ENCODE data around the gene ADAMTSL1.
A peak's percentile ranks its signal among the peaks of the same experiment; 100 is the strongest.

ADAMTSL1 gene

DNA sequence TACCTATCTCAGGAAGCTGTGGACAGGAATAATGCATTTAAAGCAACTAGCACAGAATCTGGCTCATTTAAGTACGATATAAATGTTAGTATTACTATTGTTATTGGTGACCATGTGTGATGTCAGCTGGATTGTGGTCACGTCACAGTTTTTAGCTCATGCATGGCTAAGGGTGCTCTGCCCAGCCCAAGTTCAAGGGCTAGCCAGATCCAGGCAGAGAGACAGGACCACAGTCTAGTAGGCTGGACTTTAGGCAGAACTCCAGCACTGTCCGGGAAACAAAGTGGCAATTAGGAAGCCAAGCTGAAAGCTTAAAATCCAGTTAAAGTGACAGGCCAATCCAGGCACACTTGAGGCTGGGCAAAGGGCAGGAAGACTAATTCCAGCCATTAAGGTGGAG, 273.6 kb downstream of the ADAMTSL1 start:
- no peak for DNase-seq

DNA sequence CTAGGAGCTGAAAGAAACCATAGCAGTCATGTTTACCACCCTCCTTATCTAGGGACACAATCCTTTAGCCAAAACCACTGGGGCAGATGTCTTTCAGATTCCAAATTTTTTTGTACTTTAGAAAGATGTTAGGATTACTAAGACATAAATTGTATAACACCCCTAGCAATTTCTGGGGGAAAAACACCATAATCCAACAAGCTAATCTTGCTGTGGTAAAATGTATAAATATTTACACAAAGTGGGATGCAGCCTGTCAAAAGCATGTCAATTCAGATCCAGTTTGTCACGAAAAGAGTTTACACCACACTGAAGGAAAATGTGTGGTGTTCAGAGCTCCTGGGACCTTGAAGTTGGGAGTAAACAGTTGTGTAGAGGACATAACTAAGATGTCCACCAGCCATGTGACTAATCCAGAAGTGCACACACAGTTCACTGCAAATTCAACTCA, 274.3 kb downstream of the ADAMTSL1 start:
- no peak for DNase-seq

DNA sequence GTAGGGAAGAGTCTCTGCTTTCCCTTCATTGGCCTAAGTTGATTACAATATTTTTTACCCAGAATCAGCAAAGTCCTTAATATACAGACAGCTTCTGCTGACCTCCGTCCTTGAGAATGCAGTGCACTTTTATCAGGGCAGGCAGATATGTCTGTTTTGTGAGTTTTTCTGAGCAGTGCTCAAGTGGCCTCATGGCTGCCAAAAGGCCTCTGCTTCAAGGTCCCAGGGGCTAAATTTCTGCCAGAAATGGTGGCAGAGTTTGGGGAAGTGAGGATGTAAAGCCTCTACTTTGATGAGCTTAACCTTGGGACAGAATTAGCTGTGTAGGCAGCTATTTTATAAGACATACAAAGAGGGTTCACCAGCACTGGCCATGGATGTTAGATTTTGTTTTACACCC, 275.8 kb downstream of the ADAMTSL1 start:
- no peak for DNase-seq

DNA sequence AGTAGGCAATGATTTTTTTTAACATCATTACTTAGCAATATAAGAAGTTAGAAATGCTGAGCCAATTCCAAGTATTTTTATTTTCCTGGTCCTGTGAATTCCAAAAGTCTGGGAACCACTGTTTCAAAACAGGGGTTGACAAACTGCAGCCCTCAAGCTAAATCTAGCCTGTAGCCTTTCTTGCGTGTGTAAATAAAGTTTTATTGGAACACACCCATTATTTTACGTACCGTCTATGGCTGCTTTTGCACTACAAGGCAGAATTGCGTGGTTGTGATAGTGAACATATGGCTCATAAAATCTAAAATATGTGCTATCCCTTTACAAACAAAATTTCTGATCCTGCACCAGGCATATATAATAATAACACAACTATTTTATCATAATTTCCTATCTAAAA, 280.0 kb downstream of the ADAMTSL1 start:
- no peak for DNase-seq

DNA sequence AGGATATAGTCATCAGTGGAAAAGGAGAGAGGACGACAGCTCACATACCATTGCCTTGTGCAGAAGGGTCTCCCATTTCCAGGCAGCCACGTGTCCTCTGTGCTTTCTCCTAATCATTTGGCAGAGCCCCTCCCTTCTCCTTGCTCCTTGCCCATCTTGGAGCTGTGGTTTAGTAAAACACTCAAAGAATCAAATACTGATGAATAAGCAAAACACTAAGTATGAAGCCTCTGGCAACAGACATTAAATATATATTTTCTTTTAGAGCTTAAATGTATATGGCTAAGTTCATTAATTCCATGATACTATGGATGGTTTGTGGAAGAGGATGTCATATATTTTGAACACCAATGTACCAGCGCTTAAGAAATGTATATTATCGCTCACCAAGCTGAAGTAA, 280.6 kb downstream of the ADAMTSL1 start:
- no peak for DNase-seq

DNA sequence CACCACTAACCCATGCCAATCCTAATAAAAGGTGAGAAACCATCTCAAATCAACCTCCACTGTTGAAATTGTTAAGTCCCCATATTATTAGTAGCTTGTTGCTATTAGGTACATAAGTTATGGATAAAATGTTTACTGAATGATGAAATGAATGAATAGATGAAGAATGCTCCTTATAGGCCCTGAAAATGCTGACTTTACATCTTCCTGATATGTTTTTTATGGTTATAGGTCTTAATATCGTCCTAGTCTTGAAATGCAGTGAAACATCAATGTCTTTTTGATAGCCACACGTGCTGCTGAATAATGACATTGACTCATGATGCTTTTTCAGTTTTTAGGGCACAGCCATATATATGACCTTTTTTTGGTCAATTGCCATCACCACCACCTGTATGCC, 281.3 kb downstream of the ADAMTSL1 start:
- DNase-seq, result no peak

DNA sequence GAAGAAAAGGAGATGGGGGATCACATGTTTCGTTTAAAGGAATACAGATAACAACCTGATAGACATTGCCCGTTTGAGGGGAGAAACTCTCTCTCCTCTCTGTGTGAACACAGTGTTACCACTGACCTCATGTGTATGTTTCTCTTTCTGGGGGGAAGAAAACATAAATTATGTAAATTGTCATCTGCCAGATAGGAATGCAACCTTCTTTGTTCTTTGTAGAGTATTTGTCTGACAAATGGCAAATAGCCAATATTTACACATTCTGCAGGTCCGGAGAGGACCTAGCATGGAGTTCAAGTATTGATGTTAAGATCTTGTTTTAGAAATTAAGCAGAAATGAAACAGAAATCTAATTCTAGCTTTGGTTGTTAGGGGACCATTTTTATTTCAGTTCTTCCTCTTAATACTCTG, 282.8 kb downstream of the ADAMTSL1 start:
- DNase-seq, result no peak

DNA sequence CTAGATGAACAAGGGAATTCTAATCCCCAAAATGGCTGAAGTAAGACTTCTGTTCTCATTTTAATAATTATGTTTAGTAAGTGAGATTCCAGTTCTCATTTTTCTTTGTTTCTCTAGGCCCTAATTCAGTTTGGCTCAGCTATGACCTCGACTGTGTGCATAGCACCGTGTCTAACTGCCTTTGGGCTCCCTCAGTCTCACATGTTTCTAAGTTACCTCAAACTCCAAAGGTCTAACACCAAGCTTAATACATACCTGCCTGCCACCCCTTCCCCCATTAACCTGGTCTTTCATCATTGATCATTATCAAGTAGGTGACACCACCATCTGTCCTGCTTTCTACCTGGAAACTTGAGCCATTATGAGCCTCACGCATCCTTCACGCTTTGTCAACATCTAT, 285.9 kb downstream of the ADAMTSL1 start:
- no peak for DNase-seq

DNA sequence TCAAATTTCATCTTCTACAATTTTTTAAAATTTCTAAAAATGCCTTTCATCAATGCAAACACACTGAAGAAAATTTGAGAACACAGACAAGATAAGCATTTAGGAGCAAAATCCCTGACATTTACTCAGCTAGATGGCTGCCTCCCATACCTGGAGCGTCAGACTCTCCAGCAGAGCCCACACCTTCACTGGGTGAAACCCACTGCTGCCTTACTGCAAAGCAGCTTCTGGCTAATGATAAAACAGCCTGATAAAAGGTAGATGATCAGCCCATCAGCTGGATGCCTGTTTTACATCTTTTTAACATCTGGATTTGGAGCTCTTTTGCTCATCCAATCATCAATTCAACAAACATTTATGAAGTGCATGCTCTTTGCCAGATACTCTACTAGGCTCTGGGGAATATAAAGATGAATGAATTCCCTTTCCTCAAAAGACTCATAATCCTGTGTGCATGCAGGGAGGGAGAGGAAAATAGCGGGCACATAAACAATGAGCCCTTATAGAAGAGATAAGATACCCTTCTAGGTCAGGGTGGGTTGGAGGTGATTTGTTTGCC, 287.9 kb downstream of the ADAMTSL1 start:
- DNase-seq, result no peak

DNA sequence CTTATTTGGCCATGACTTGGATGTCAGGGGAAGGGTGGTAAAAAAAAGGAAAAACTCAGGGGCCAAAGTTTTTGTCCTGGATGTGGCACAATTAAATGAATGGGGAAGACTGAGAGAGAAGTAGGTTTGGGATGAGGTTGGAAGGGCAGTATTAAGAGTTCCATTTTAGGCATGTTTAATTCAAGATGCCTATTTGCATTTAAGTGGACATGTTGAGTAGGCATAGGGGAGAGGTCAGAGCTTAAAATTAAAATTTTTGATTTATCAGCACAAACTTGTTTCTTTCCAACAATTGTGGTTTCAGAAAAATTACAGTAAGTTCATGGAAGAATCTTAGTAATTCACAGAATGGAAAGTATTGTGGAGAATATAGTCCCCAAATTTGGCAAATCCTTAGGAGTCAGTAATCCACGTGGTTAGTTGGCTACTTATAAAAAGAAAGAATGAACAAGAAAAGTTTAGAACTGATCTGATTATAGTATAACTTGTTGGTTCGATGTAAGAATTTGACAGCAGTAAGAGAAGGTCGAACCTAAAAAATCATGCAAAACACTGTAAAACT, 293.1 kb downstream of the ADAMTSL1 start:
- no peak for DNase-seq

DNA sequence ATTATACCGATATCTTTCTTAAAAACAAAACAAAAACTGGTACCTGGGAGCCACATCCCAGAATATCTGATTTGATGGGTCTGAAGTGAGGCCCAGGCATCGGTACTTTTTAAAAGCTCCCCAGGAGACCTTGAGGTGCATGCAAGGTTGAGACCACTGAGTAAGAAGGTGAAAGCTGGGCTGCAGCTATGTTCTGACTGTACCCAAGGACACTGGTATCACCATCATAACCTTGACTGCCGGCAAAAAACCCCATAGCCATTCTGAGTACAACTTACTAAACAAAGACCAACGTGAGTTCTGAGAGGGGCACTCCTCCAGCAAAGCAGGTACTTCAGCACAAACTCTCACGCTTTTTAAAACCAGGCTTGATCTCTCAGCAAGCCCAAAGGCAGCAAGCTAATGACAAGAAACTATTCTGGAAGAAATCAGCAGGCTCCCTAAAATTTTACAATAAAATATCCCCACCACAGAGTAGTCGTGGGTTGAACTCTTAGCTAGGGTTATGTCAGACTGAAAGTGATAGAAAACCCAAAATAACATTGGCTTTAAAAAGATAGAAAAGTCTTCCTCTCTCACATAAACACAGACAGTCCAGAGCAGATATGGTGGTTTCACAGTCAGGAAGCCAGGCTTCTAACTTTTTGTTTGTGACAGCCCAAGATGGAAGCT, 295.1 kb downstream of the ADAMTSL1 start:
- DNase-seq, result no peak

DNA sequence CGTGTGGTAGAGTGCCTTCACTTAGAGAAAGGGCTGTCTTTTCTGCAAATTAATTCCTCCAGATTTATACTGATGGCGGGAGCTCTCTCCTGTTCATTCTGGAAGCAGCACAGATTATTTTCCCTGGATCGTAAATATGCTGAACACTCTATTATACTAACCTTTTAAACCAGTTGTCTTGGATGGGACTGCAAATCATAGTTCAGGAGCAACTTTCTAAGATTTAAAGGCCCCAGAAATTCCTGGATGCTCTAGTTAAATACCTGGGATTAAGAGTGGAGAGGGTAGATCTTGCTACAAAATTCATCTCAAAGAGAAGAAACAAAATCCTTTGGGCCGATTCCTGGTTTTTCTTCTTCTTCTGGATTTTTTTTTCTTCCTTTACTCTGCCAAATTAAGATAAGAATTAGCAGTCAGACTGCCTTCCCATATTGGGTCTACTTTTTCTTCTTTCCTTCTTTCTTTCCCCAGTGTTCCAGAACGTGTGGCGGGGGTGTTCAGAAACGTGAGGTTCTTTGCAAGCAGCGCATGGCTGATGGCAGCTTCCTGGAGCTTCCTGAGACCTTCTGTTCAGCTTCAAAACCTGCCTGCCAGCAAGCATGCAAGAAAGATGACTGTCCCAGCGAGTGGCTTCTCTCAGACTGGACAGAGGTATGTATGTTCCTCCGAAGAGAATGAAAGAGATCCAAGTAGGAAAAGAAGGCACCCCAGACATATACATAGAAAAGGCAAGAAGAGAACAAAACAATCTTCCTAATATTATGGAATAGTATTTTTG, 296.4 kb downstream of the ADAMTSL1 start:
- no peak for DNase-seq

DNA sequence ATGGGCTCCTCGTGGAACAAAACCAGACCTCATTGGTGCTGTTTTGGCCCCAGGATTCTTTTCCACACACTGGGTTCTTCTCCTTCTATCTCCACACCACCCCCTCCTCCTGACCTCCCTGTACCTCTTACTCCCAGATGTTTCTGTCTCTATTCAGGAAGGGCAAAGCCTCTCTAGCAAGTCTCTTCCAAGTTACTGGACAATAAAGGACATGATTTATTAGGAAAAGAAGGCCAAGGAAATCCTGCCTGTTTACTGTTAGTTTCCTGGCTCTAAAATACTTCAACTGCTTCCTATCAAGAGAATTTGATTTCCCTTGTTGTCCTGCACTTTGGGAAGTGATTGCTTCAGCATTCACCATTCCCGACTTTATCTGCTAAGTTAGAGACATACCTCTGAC, 297.1 kb downstream of the ADAMTSL1 start:
- DNase-seq, result no peak

DNA sequence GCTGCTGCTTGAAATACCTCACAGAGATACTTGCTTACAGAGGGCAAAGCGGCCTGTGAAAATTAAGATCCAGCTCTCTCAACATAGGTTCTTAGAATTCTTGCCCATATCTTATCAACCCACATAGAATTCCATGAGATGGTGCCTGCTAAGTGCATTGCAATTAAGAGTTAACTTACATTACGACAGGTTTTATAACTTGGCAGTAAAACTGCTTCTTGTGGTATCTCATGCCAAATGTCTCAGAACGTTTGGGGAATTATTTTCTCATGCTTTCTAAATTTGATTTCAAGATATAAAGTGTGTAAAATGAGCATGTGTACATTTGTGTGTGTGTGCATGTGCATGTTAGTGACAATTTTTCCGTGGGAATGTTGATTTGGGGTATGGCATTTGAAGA, 297.8 kb downstream of the ADAMTSL1 start:
- no peak for DNase-seq

DNA sequence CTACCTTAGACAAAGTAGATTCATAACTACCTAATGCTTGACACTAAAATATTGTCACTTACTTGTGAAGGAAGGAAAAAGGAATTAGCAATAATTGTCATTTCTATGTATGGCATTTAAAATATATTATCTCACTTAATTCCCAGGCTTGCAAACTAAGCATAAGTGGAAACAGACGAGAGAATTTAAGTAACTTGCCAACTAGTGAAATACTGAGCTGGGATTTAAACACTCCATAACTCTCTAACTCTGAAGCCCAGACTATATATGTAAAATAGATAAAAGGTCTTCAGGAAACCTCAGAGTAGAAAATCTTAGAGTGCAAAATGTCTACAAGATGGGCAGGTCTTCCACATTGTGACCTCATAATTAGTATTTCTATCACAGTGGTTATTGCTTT, 301.3 kb downstream of the ADAMTSL1 start:
- no peak for DNase-seq

DNA sequence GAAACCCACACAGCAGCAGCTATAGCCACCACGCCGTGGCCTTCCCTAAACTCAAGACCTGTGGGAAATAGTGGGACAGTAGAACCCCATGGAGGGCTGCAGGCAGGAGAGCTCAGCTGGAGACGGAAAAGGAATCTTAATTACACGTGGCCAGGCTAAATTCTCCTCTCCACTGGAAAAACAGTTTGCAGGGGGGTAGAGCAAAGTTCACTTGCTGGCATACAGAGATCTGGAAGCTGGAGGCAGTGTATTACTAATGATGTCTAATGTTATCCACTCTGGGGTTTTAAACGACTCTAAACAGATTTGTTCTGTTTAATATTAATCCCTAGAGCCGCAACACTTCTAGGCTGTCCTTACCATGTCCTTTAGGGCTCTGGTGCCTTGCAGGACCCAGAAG, 302.0 kb downstream of the ADAMTSL1 start:
- peak; percentile 30 for DNase-seq

DNA sequence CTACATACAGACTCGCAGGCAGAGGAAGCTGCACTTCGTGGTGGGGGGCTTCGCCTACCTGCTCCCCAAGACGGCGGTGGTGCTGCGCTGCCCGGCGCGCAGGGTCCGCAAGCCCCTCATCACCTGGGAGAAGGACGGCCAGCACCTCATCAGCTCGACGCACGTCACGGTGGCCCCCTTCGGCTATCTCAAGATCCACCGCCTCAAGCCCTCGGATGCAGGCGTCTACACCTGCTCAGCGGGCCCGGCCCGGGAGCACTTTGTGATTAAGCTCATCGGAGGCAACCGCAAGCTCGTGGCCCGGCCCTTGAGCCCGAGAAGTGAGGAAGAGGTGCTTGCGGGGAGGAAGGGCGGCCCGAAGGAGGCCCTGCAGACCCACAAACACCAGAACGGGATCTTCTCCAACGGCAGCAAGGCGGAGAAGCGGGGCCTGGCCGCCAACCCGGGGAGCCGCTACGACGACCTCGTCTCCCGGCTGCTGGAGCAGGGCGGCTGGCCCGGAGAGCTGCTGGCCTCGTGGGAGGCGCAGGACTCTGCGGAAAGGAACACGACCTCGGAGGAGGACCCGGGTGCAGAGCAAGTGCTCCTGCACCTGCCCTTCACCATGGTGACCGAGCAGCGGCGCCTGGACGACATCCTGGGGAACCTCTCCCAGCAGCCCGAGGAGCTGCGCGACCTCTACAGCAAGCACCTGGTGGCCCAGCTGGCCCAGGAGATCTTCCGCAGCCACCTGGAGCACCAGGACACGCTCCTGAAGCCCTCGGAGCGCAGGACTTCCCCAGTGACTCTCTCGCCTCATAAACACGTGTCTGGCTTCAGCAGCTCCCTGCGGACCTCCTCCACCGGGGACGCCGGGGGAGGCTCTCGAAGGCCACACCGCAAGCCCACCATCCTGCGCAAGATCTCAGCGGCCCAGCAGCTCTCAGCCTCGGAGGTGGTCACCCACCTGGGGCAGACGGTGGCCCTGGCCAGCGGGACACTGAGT, 303.2 kb downstream of the ADAMTSL1 start:
- DNase-seq, result no peak

DNA sequence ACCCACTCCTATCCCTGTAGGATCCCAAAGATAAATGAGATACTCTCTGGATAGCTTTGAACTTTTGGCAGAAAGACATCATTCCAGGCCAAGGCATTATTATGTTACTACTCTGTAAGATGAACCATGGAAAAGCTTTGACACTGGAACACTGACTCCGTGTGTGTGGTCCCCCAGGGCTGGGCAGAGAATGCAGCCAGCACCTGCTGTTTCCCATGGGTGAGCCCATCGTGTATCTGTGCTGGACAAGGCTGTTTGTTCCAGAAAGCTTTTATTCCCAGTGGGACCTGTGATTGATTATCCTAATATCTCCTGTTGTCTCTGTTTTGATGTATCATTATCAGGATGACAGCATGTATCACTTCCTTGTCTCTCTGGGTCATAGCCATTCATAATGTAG, 304.2 kb downstream of the ADAMTSL1 start:
- no peak for DNase-seq

DNA sequence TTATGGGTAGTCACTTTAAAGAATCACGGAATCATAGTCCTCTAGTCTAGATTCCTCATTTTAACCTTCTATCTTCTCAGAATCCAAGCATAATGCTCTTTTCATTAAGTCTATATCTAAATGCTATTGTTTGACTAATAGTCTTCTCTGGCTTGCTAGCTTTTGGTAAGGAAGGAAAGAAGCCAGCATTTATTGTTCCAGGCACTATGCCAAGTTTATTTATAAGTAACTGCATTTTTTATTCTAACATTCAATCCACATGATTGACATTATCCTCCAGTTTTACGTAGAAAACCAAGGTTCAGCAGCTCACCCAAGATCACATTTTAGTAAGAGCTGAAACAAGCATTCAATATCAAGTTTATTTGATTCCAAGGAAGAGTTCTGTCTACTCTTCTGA, 304.9 kb downstream of the ADAMTSL1 start:
- no peak for DNase-seq

DNA sequence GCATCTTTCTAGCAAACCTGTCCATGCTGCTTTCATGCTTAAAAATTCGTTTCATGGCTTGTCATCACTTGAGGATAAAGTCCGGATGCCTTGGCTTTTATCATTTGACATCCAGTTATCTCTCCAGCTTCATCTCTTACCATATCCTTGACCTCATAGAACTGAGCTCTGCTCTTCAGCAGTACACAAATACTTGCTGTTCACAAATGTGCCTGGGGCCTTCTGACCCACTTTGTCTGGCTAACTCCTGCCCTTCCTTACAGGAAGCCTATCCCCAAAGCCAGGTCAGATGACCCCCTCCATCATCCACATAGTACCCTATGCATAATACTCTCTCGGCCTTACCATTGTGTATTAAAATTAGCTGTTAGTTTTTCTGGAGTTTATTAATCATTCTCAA, 310.0 kb downstream of the ADAMTSL1 start:
- no peak for DNase-seq

DNA sequence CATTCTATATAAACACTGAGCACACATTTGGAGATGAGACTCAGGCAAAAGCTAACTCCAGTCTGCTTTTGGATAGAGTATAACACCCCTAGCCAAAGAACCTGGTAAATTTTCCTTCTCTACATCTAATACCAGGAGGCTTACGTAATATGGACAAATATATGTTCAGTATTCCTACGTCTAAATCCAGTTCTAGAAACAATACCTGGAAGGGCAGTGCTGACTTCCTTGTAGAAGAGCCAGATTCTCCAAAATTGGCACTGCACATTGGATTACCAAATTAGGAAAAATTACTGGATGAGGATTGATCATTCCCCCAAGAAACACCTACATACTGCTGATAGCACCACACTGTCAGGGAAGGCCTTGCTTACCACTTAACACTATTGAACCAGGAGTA, 311.7 kb downstream of the ADAMTSL1 start:
- no peak for DNase-seq

DNA sequence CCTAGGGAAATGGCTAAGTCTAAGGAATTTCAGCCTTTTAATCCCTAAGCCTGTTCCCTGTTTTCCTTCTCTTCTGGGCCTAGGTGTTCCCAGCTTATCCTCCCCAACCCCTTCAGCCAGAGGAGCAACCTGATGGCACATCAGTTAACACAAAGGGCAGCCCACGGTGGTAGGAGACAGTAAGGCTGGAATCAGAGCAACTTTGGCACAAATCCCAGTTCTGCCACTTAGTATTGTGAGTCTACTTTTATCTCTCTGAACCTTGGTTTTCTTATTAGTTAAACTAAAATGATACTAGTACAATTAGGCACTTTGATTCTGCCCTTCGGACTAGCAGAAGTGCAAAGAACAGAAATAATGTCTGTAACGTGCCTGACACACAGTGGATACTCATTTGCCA, 312.2 kb downstream of the ADAMTSL1 start:
- no peak for DNase-seq

Data from eye (tissue), 1 donor.